ENCODE results near the gene POFUT2.

POFUT2 gene

DNA sequence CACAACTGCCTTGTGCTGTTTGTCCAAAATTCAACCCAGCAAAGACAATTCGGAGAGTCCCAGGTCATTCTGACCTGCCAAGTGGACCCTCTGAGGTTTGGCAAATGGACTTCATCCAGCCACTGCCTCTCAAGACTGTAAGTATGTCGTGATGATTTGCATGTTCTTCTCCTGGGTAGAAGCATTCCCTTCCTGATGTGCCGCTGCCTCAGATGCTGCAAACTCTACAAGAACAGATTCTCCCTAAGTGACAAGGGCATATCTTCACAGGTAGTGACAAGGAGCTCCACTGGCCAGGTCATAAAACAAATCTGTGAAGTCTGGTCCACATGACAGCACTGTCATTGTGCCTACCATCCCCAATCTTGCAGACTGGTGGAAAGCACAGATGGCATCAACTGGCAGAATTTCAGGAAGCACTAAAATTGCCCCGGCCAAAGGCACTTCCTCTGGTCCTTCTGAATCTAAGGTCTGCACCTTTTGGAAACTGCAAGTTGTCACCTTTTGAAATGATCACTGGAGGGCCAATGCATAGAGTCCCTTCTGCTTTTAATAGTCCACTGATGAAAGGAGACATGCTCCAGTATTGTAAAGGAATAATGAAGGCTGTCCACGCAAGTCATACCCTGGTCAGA is 27.4 kb downstream of the POFUT2 start:
- DNase-seq = no peak

DNA sequence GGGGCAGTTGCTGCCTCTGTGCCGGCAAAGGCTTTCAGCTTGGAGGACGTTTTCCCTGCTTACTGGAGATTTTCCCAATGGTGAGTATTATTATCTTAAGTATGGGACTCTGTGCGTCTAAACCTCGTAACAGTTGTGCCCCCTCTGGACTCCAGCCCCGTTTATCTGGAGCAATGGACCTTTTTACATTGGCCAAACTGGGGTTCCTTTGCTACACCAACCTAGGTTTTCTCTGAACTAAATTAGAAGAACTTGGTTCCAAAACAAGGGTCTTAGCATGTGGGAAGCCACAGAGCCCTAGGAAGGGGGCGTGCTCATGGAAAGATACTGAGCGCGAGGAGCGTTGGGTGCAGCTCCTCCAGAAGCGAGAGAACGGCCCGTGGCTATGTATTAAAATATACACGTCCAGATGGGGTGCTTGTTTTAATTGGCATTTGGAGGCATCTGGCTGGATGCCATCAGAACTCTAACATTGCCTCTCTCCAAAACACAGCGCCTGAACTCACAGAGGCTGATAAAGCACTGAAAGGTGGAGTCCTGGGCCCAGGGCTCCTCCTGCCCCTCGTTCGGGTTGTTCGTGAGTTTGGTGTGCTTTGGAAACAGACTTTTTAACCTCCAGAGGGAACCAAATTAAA is 28.4 kb downstream of the POFUT2 start:
- no peak for DNase-seq

DNA sequence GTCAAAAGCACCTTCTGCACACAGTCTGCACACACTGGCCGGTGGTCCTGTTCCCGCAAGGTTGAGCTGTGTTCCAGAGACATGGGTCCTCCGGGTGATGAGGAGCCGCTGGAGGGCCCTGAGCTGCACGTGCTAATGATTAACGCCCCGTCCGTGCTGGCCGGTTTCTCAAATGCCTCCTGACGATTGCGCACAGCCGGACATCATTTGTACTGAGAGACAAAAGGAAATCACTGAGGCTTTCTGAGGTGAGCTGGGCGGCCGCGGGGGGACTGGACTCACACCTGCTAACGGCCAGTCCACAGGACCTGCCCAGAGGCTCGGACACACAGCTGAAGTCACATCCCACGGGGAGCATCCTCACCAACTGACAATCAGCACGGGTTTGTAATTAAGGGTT is 29.2 kb downstream of the POFUT2 start:
- DNase-seq = no peak

DNA sequence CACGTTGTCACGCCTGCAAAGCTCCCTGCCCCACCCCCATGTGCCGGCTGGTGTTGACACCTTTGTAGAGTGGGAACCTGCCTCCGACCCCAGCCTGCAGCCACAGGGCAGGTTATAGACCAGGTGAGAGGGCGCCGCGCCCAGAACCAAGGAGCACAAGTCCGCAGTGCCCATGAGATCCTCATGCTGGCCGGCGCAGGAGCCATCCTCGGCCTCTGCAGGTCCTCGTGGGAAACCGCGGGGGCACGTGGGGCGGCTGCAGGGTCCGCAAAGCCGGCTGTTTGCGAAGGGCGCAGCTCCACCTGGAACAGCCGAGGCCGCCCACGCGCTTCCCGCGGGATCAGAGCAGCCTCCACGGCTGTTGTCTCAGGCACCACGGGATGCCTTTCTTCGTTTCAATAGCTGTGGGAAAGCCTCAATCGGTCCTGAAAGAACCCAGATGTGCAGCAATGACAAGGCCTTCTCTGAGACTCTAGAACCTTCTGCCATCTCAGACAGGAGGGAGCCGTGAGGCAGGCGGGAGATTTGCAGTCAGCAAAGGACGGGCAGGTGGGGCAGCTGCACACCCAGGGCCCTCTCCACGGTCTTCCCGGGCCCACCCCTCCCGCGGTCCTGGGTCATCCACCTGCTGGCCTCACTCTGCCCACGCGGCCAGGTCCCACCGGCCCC is 29.9 kb downstream of the POFUT2 start:
- no peak for DNase-seq

DNA sequence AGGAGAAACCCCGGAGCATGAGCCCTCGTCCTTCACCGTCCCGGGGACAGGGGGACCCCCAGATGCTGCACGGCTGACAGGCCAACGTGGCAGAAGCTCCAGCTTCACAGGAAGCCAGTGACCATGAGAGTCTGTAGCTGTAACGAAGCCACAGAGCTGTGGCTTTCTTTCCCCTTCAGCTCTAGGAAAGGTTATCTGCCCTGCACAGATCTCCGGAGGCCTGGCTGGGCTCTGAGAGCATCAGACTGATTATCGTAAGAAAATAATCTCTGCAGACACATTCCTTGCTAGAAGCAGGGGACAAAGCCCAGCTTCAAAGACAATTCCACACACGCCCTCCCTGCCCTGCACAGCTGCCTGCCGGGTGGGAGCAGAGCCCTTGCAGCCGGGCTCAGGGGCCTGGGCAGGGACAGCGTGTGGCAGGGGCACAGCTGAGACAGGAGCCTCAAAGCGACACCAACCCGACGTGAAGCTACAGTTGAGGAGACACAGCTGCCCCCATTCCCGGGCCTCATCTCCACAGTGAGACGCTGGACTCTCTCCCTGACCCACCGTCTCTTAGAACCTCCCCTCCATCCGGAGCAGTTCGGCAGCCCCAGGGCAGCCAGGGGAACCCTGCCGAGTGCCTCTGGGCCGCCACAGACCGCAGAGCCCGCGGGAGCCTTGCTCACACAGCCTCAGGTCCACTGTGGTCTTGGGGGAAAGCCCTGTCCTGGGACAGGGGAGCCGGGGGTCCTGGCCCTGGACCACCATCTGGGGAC is 30.6 kb downstream of the POFUT2 start:
- no peak for DNase-seq

DNA sequence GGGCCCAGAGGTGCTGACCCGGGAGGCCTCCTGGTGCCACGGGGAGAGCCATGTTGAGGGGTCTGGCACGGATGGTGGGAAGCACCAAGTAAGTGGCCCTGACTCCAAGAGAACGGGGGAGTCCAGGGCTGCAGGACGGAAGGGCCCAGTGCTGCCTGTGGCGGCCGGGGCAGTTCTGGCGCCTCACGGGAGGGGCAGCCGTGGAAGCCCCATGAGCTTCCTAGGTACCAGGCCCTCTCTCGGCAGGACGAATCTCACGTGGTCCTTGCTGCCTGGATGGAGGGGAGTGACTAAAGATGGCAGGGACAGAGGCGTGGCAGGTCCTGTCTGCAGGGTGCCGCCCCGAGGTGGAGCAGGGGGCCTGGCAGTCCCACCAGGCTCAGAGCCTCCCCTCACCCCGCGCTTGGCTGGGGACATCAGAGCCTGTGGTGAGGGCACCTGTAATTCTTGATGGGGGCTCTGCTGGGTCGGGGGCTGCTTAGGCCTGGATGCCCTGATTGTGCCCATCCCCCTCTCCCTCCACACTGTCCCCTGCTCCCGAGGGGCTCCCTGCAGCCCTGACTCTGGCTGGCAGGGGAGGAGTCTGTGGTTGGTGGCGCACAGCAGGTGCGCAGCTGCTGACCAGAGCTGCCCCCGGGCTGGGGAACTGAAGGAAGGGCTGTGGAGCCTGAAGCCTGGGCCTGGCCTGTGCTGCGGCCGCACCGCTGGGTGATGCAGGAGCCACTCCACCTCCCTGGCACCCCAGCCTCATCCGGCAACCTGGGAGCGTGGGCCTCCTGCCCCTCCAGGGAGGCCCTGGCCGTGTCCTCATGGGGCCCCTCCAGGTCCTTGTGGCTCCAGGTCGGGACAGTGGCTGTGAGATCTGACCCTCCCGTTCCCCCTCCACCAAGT is 31.4 kb downstream of the POFUT2 start:
- DNase-seq = no peak

DNA sequence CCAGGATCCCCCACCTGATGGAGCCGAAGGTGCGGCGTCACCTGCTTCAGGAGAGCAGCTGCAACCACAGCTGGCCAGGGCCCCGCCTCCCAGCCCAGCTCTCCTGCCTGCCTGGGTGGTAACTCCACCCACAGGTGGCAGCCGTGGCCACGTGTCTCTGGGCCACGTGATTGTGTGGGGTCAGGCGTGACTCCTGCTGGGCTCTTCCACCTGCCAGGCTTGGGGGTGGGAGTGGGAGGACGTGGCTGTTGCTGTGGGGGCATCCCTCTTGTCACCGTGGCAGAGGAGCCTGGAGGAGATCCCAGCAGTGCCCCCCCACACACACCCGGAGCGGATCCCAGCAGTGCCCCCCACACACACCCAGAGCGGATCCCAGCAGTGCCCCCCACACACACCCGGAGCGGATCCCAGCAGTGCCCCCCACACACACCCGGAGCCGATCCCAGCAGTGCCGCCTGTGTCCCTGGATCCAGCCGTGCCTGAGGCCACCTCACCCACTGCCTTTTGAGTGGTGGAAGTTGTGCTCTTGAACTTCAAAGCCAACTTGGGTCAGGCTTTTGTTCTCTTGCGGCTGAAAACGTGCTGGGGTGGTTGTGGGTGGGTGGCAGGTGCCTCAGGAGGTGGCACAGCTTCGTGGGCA is 32.2 kb downstream of the POFUT2 start:
- peak; percentile 49 to 58 for DNase-seq

DNA sequence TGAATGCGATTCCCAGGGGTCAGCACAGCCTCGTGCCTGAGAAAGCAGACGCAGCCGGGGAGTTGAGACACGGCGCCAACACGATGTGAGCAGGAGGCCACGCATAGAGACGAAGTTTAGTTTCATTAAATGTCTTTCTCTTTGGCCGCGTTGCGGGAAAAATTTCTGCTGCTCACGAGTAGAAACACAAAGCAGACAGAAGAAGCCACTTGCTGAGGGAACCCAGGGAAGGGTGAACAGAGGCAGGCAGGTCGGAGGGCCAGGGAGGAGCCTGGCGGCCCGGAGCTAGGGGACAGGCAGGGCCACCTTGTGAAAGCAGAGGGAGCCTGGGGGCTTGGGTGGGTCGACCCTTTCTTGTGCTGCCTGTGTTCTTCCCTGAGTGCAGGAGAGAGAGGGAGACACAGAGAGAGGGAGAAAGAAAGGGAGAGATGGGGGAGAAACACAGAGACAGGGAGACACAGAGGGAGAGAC is 33.2 kb downstream of the POFUT2 start:
- no peak for DNase-seq

DNA sequence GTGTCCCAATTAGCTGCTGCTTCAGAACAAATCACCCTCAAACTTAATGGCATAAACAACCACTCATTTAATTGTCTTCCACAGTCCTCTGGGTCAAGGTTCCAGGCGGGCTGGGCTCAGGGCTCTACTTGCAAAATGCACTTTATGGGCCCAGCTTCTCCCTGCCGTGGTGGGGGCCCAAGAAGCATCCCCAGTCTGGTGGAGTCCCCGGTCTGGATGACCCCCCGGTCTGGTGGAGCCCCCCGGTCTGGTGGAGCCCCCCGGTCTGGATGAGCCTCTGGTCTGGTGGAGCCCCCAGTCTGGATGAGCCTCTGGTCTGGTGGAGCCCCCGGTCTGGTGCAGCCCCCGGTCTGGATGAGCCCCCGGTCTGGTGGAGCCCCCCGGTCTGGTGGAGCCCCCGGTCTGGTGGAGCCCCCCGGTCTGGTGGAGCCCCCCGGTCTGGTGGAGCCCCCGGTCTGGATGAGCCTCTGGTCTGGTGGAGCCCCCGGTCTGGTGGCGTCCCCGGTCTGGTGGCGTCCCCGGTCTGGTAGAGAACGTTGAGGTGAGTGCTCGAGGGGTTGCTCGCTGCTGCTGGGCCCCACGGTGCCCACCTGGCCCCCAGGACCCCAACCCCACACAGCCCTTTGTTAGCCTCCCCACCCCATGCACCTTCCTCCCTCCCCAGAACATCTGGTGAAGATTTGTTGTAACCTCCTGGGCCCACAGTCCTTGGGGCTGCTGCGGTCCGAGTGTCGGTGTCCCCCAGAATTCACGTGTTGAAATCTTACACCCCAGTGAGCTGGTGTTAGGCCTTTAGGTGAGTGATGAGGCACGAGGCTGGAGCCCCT is 33.8 kb downstream of the POFUT2 start:
- DNase-seq = no peak

DNA sequence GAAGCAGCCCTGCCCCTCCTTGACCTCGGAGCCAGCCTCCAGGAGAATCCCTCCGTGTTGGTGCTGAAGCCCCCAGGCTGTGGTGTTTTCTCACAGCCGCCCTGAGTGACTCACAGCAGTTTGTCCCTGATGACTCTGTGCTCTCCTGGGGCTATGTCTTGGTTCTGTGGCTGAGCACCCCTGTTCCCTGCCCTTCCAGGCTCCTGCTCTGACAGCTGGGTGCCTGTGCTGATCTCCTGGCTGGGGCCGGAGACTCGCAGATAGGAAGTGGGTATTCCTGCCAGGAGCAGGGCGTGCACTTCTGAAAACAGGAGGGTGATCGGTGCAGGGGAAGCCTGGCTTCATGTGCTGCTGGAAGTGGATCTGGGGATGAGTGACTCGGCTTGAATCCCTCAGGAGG is 34.5 kb downstream of the POFUT2 start:
- no peak for DNase-seq

DNA sequence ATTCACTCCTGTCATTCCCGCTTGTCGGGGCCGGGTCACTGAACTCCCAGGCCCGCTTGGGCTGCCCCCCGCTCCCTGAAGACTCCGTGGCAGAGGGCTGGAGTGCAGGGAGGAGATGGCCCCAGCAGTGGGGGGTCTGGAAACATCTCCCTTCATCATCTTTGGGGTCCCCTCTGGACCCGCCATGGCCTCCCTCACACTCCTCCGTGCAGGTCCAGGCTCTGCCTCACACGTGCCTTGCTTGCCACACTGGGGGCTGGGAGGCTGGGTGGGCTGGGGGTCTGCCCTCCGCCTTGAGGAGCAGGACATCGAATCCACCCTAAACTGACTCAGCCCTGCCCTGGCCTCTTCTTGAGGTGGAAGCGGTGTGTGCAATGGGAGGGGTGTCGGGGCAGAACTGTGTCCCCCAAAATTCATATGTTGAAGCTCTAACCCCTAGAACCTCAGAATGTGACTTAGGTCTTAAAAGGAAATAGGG is 35.2 kb downstream of the POFUT2 start:
- no peak for DNase-seq

DNA sequence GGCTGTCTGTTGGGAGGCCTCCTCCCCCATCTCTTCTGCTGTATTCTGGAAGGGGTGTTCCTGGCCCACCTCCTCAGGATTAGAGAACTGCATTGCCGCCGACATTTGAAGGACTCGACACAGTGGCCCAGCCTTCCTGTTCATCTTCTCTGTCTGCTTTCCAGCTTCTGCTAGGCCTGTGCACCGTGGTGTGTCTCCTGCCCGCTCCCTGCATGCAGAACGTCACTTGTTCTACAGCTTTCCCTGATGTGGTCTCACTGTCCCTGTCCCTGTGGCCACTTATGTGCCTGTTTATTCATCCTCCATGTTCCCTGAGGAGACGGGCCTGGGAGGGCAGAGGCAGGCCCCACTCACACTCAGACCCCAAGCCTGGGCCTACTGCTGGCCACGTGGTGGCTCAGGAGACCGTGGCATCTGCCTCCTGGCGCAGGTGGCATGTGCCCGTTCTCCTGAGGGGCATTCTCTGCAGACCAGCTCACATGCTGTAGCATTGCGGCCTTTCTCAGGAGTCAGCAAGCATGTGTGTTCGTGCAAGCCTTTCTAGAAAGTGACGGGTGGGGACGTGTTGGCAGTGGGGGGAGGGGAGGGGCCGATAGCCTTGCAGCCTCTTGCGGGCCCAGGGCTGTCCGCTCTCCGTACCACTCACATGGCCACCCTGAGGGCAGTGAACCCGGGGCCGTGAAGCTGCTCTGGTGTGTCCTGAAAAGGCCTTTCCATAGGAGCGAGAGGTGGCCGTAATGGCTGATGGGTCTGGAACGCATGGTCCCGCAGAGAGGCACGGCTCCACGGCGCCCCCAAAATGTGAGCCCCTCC is 35.9 kb downstream of the POFUT2 start:
- DNase-seq = no peak

DNA sequence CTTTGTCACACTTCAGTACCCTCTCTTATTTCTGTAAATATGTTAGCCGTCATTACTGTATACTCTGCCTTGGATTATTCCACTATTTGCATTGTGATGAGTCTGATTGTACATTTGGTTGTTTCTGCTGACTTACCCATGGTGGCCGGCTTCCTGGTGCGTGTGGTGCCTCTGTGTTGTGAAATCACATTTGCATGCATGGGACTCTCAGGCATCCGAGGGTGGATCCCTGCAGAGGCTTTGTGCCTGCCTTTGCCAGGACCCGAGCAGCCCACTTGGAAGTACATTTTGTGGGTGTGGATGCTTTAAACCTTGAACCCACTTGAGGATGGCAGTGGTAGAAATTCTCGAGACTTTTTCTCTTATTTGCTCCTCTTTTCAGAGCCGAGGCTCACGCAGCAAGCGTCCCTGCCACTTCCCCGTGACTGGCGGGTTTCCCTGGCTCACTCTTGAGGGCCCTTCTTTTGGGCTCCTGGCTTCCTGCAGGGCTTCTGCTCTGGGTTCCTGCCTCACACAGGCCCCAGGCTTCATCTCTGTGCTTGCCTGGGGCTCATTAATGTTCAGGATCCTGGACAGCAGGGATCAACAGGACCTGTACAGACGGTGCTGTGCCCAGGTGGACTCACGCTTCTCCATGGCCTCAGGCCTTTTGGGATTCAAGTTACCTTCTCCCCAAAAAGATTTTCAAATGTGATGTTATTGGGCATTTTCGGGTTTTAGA is 36.6 kb downstream of the POFUT2 start:
- DNase-seq = no peak

DNA sequence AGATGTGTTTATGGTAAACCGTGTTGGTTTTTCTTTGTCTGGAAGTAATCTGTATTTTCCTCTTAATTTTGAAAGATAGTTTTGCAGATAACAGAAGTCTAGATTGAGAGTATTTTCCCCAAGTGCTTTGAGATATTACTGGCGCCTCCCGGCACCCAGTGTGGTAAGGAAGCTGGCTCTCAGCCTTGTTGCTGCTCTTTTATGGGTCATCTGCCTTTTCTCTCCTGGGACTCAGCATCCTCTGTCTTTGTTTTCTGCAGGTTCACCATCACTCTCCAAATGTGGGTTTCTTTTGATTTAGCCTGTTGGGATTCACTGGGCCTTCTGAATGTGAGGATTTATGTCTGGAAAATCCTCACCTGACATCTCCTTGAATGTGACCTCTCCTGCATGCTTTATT is 37.4 kb downstream of the POFUT2 start:
- DNase-seq = no peak

DNA sequence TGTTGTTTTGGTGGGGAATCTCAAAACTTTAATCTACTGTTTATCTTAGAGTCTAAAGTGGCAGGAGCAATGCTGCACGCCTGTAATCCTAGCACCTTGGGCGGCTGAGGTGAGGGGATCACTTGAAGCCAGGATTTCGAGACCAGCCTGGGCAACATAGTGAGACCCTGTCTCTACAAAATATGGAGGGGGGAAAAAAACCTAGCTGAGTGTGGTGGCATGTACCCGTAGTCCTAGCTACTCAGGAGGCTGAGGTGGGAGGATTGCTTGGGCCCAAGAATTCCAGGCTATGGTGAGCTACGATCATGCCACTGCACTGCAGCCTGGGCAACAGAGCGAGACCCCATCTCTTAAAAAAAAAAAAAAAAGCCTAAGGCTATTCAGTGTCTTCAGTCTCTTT is 38.1 kb downstream of the POFUT2 start:
- no peak for DNase-seq

DNA sequence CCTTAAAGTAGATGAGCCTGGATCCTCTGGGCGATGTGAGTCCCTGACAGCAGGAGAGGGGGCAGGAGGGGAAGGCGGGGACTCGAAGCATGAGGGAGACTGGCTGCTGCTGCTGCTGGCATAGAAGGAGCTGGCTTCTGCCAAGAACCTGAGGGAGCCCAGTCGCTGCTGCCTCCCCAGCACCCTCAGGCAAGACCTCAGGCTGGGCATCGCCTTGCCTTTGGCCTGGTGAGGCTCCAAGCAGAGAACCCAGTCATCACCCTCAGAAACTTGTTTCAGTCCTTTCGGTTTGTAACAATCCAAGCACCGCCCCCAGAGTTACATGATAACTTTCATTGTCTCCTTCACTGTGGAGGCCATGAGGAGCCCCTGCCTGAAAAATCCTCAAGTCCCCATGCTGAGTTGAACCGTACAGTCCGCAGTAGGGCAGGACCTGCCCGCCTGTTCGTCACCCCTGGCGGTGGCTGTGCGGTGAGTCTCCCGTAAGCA is 38.8 kb downstream of the POFUT2 start:
- peak in 1 of 2 experiments; percentile 20 for DNase-seq

DNA sequence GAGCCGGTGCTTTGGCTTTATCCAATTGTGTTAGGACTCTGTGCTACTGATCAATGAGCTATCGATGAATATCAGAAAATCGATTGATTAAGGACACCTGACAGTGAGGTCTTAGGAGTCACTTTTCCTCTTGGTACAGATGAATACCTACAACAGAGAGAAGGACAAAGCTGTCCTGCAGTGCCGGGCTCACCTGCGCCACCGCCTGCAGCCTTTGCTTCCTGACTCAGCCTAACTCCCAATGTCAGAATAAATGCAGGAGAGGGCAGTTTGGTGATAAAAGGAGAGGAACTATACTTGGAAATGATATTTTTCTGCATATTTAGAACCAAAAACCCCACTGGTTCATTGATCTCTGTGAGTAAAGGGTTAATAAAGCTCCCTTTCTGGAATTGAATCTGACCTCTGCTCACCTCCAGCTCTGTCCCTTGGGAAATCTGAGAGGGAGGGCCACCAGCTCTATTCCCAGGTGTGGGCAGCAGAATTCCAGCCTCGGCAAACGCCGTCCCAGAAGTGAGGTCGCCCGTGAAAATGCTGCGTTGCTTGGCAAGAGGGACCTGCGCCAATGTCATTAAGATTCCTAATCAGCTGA is 39.3 kb downstream of the POFUT2 start:
- DNase-seq = no peak

Measured in NCI-H187 (cell line).